Stimulated activated effector memory CD8-positive, alpha-beta T cell treated with anti-CD3 and anti-CD28 coated beads, Interleukin-12 subunit alpha, Interleukin-12 subunit beta, amount 100 ng/mL, for 72 hours (primary cell): ENCODE measurements around the gene MTFP1.
A peak's percentile ranks its signal among the peaks of the same experiment; 100 is the strongest.
"Not testable (repeated sequence)": the region's sequence is repeated elsewhere in the genome, so short reads cannot be mapped to it uniquely, and the experiment has no call there.

ENCODE experiments used
- ATAC-seq: fragments of 150-1000 bp; cut with Tn5 transposase; 2 replicates; pipeline ENCODE4 v1.10.0; 2021
- DNase-seq, 2 donors: peaks; one replicate each; pipeline ENCODE4 v3.0.0; 2021 to 2022; ENCODE audit warnings: low spot score in 2 of 2
- H3K27ac Mint-ChIP-seq: one replicate; pipeline ENCODE4 v1.8.0; 2022; ENCODE audit warnings: mild to moderate bottlenecking, mixed read lengths
- H3K36me3 Mint-ChIP-seq: one replicate; pipeline ENCODE4 v1.8.0; 2022; ENCODE audit warnings: mild to moderate bottlenecking, mixed read lengths
- H3K4me1 Mint-ChIP-seq: one replicate; pipeline ENCODE4 v1.8.0; 2022; ENCODE audit warnings: mixed read lengths
- H3K4me3 Mint-ChIP-seq: one replicate; pipeline ENCODE4 v1.8.0; 2022; ENCODE audit warnings: mild to moderate bottlenecking, mixed read lengths
- H3K9me3 Mint-ChIP-seq: one replicate; pipeline ENCODE4 v1.8.0; 2022; ENCODE audit warnings: mixed read lengths

The MTFP1 gene

DNA sequence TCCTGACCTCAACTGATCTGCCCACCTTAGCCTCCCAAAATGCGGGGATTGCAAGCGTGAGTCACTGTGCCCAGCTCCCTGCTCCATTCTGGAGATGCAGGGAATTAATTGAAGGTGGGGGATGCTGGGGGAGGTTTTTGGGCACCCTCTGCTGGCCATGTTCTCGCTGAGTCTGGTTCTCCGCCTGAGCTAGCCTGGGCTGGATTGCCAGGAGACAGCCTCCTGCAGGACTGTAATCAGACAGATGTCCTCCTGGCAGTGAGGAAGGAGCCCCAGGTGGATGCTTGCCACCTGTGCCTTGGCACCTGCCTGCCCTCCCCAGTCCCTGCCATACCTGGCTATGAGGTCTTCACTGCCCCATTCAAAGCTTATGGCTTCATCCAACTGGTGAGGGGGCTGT is 5.4 kb downstream of the MTFP1 start:
- no peak for DNase-seq
- Mint-ChIP-seq H3K27ac (no peak overlapping the region), H3K9me3 (peaks cover 3% of the 10 kb centered on the region), H3K4me1 (peaks cover 40% of the 10 kb centered on the region), H3K4me3 (no peak overlapping the region), H3K36me3 (peaks cover 48% of the 10 kb centered on the region)
- no peak for ATAC-seq

DNA sequence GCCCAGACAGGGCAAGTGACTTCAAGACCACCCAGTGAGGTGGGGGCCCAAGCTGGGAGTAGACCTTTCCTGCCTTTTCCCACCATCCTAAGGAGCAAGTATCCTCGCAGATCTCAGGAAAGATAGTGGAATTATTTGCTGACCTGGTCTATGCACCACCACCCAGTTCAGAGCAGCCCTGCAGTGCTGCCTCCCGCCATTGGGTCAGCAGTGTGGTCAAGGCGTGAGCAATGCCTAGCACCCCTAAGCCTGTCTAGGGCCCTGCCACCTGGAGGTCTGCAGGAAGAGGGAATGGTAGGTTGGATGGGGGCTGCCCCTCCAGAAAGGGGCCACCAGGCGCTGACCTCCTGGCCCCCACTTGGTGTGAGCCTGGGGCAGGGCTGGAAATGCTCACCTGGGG is 6.5 kb downstream of the MTFP1 start:
- H3K27ac Mint-ChIP-seq, result no peak overlapping the region
- peaks cover 7% of the 10 kb centered on the region for H3K9me3 Mint-ChIP-seq
- peaks cover 37% of the 10 kb centered on the region for H3K36me3 Mint-ChIP-seq
- DNase-seq, result no peak
- peaks cover 31% of the 10 kb centered on the region for H3K4me1 Mint-ChIP-seq
- no peak for ATAC-seq
- H3K4me3 Mint-ChIP-seq, result no peak overlapping the region

DNA sequence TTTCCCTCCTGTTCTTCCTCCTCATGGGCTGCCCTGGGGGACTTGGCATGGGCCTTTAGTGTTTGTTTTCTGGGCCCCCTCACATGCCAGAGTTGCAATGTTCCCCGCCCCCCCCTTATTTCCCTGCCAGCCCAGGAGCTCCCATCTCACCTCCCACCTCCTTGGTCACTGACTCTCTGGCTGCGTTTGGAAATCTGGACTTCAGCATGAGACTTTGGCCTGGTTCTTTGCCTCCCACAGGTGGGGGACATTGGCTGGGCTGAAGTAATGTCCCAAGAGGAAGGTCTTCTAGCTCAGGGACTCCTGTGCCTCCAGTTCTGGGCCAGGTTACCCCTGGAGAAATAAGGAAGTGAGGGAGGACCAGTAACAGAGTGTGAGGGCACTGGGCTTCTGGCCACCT is 7.0 kb downstream of the MTFP1 start:
- peaks cover 7% of the 10 kb centered on the region for H3K9me3 Mint-ChIP-seq
- H3K4me1 Mint-ChIP-seq, result peaks cover 27% of the 10 kb centered on the region
- H3K4me3 Mint-ChIP-seq, result no peak overlapping the region
- peaks cover 32% of the 10 kb centered on the region for H3K36me3 Mint-ChIP-seq
- ATAC-seq (no peak), DNase-seq (no peak)
- no peak overlapping the region for H3K27ac Mint-ChIP-seq

DNA sequence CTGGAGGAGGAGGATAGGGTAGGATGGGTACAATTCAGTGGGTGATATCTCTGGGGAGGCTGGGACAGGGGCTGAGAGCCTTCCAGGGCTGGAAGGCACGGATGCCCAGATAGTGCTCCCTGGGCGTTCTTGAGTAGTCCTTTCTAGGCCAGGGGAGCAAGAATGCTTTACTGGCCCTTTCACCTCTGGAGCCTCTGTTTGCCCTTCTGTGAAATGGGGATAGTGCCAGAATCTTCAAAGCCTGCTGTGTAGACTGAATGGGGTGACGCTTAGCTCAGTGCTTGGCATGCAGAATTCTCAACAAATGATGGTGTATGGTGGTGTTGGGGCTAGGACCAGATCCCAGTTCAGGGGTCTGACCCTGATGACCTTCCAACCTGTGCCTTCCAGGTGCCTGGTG is 7.7 kb downstream of the MTFP1 start:
- H3K4me3 Mint-ChIP-seq, result no peak overlapping the region
- ATAC-seq, result no peak
- peaks cover 23% of the 10 kb centered on the region for H3K4me1 Mint-ChIP-seq
- H3K27ac Mint-ChIP-seq, result no peak overlapping the region
- no peak for DNase-seq
- peaks cover 25% of the 10 kb centered on the region for H3K36me3 Mint-ChIP-seq
- peaks cover 7% of the 10 kb centered on the region for H3K9me3 Mint-ChIP-seq

DNA sequence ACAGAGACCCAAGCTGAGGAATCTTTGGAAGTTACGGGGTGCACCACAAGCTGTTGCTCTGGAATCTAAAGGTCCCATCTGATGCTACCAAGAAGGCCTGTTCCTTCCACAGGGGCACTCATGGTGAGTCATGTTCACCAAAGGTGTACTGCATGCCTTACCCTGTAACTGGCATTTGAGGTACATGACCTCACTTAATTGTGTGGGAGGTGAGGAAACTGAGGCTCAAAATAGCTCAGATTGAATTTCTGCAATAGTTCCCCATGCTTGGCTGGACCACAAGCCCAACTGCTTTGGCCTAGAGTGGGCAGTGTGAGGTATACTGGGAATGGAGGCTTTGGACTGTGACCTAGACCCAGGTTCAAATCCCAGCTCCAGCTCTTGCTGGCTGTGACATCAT is 8.2 kb downstream of the MTFP1 start:
- ATAC-seq (no peak), DNase-seq (no peak)
- Mint-ChIP-seq H3K36me3 (peaks cover 20% of the 10 kb centered on the region), H3K27ac (peak overlapping the region; percentile 97), H3K4me1 (peaks cover 23% of the 10 kb centered on the region), H3K9me3 (peaks cover 7% of the 10 kb centered on the region), H3K4me3 (no peak overlapping the region)

DNA sequence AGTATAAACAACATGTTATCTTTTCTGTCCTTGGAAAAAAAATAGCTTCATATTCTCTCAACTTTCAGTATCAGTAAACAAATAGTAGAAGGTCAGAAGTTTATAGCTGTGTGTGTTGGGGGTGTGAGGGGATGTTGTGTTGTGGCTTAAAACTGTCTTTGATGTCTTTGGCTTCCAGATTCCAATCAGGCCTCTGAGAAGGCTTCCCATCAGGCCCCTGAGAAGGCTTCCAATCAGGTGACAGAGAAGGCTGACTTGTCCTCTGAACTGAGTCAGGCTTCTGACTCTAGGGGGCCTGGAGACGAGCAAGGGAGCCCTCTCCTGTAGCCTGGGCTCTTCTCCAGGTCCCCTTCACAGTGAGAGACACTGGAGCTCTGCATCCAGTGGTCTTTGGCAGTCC is 9.3 kb downstream of the MTFP1 start:
- H3K36me3 Mint-ChIP-seq, result peaks cover 10% of the 10 kb centered on the region
- peaks cover 23% of the 10 kb centered on the region for H3K4me1 Mint-ChIP-seq
- DNase-seq (no peak), ATAC-seq (no peak)
- H3K27ac Mint-ChIP-seq, result peak overlapping the region; percentile 97
- H3K4me3 Mint-ChIP-seq, result peak overlapping the region; percentile 78
- H3K9me3 Mint-ChIP-seq, result peaks cover 7% of the 10 kb centered on the region

DNA sequence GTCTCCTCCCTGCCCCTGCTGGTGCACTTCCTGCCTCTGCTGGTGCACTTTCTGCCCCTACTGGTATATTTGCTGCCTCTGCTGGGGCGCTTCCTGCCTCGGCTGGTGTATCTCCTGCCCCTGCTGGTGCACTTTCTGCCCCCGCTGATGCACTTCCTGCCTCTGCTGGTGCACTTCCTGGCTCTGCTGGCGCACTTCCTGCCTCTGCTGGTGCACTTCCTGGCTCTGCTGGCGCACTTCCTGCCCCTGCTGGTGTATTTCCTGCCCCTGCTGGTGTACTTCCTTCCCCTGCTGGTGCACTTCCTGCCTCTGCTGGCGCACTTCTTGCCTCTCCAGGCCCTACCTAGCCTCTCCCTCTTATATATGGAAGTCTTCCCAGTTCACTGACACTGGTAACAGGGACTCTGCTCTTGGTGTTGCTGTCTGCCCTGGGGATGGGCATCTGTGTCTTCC is 10.1 kb downstream of the MTFP1 start:
- ATAC-seq (peak; percentile 72), DNase-seq (peak; percentile 29 to 82)
- Mint-ChIP-seq H3K9me3 (peaks cover 7% of the 10 kb centered on the region), H3K36me3 (peaks cover 2% of the 10 kb centered on the region), H3K4me1 (peaks cover 23% of the 10 kb centered on the region), H3K27ac (peak overlapping the region; percentile 97), H3K4me3 (peak overlapping the region; percentile 78)

DNA sequence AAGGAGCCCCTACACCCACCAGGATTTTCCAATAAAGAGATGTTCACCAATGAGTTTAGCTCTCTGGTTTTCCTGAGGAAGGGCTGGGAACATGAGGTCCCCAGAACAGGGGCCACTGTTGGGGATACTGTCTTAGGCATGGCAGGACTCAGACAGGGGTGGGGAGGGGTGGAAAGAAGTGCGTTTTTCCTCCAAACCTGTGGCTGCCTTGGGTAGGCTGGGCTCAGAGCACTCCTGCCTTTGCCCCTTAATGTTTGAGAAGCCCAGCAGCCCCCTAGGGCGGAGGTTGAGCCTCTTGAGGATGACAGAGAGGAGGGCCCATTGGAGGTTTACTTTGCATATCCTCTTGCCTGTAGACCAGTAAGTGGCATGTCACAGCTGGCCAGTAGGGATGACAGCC is 10.6 kb downstream of the MTFP1 start:
- ATAC-seq, result no peak

DNA sequence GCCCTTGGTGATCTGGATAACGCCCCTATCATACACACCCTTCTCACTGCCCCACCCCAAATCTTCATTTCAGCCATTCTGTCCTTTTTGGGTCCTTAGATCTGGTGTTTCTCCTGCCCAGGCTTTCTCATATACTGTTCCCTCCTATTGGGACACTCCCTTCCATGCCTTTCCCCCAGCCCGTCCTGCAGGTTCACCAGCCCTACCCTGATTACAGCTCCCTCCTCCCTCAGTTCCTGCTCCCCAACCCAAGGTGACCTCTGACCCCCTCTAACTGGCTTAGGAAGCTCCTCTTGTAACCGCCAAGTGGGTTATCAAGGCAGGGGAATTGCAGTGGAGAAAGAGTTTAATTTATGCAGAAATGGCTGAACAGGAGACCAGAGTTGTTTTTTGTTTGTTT is 13.0 kb downstream of the MTFP1 start:
- Mint-ChIP-seq H3K36me3 (peaks cover 10% of the 10 kb centered on the region), H3K4me1 (peaks cover 40% of the 10 kb centered on the region), H3K27ac (peak overlapping the region; percentile 2), H3K9me3 (peaks cover 7% of the 10 kb centered on the region), H3K4me3 (no peak overlapping the region)
- DNase-seq, result no peak
- ATAC-seq, result no peak

More for the DNA sequence above, 10.6 kb downstream of the MTFP1 start:
- Mint-ChIP-seq H3K4me3 (peak overlapping the region; percentile 78), H3K9me3 (peaks cover 7% of the 10 kb centered on the region), H3K27ac (peak overlapping the region; percentile 97), H3K4me1 (peaks cover 23% of the 10 kb centered on the region), H3K36me3 (no peaks in the 10 kb centered on the region)
- no peak for DNase-seq

DNA sequence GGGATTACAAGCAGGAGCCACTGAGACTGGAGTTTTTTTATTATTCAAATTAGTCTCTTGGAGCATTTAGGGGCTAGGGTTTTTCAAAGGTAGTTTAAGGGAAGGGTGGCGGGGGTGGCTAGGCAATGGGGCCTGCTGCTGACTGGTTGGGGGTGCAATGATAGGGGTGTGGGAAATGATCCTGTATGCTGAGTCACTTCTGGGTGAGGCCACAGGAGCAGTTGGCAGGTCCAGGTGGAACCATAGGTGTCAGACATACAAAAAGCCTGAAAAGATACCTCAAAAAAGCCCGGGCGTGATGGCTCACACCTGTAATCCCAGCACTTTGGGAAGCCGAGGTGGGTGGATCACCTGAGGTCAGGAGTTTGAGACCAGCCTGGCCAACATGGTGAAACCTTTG is 13.7 kb downstream of the MTFP1 start:
- Mint-ChIP-seq H3K36me3 (peaks cover 10% of the 10 kb centered on the region), H3K27ac (no peak overlapping the region), H3K9me3 (peaks cover 7% of the 10 kb centered on the region), H3K4me1 (peaks cover 37% of the 10 kb centered on the region), H3K4me3 (no peak overlapping the region)
- no peak for DNase-seq
- ATAC-seq, result no peak

DNA sequence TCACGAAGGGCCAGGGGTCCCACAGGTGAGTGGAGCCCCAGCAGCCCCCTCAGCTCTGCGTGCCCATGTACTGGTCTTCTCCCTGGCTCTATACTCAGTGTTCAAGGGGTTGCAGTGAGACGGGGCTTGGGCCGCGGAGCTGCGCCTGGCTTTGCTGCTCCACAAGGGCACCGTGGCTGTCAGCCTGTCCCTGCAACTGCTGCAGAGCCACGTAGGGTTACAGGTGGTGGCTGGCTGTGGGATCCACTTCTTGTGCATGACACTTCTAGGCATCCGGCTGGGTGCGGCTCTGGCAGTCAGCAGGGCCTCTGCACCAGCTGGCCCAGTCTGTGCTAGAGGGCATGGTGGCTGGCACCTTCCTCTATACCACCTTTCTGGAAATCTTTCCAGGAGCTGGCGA is 14.3 kb downstream of the MTFP1 start:
- Mint-ChIP-seq H3K36me3 (peaks cover 10% of the 10 kb centered on the region), H3K4me1 (peaks cover 33% of the 10 kb centered on the region), H3K27ac (peak overlapping the region; percentile 72), H3K4me3 (no peak overlapping the region), H3K9me3 (peaks cover 7% of the 10 kb centered on the region)
- DNase-seq, result no peak
- ATAC-seq, result no peak

DNA sequence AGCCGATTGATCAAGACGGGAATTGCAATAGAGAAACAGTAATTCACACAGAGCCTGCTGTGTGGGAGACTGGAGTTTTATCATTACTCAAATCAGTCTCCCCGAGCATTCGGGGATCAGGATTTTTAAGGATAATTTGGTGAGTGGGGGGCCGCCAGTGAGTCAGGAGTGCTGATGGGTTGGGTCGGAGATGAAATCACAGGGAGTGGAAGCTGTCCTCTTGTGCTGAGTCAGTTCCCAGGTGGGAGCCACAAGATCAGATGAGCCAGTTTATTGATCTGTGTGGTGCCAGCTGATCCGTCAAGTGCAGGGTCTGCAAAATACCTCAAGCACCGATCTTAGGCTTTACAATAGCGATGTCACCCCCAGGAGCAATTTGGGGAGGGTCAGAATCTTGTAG is 15.5 kb downstream of the MTFP1 start:
- Mint-ChIP-seq H3K27ac (peak overlapping the region; percentile 72), H3K36me3 (peaks cover 10% of the 10 kb centered on the region), H3K4me1 (peaks cover 30% of the 10 kb centered on the region), H3K9me3 (peaks cover 3% of the 10 kb centered on the region), H3K4me3 (no peak overlapping the region)
- DNase-seq (no peak), ATAC-seq (no peak)

DNA sequence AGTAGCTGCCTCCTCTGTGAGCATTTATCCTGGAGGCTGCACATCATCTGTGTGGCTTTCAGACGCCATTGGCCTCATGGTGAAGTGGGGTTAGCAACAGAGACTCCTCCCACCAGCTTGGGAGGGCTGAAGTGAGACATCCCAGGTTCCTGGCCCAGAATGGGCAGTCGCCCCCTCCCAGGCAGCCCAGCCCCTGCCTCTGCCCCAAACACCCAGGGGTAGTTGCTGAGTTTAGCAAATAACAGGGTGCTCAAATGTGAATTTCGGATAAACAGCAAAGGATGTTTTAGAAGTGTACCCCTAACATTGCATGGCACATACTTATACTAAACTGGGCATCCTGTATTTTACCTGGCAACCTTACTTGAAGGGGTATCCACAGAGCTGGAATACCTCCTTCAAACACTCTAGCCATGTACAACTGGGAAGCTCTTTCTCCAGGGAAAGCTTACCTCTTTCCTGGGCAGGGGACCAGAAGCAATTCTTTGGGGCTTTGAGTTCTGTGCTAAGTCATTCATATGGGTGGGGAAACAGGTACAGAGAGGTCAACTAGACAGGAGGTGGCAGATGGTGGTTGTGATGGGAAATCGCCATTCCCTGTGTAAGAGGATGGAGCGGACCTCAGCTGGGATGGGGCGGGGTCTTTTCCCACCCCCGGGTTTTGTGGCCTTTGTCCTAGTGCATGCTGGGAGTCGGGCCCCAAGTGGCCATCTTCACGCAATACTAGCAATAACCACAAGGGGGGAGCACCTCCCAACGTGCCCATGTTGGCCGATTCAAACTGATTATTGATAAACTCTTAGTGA is 19.3 kb downstream of the MTFP1 start:
- Mint-ChIP-seq H3K27ac (no peak overlapping the region), H3K4me3 (no peak overlapping the region), H3K36me3 (peaks cover 10% of the 10 kb centered on the region), H3K4me1 (peaks cover 29% of the 10 kb centered on the region), H3K9me3 (no peaks in the 10 kb centered on the region)
- DNase-seq (peak; percentile 47 to 86), ATAC-seq (peak; percentile 67)

DNA sequence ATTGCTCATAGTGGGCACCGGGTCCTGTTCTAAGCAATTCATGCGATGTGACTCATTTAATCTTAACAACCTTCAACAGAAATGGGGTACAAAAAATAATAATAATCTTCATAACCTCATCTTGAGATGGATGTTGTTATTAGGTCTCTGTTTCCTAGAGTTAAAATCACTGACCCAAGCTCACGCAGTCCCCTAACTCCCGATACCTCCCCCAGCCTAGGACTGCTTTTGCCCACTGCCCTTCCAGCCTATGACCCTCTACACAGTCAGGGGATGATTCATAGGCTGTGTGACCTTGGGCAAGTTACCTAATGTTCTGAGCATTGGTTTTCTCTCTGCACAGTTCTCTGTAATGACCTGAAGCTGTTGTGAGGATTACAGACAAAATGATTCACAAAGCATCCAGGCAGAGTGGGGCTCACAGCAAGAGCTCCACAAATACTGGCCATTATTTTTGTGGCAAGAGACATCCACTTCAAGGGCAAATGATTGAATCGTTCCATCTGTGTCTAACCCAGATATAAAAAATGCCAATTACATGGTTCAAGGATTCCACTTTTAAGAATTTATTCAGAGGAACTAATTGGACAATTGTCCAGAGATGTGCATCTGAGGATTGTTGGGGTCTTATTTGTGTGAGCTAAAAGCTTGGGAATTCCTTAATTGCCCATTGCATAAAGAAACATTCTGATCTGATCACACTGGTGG is 20.0 kb downstream of the MTFP1 start:
- peaks cover 29% of the 10 kb centered on the region for H3K4me1 Mint-ChIP-seq
- ATAC-seq (peak; percentile 38), DNase-seq (no peak)
- no peak overlapping the region for H3K4me3 Mint-ChIP-seq
- H3K36me3 Mint-ChIP-seq, result peaks cover 10% of the 10 kb centered on the region
- H3K9me3 Mint-ChIP-seq, result no peaks in the 10 kb centered on the region
- H3K27ac Mint-ChIP-seq, result no peak overlapping the region

DNA sequence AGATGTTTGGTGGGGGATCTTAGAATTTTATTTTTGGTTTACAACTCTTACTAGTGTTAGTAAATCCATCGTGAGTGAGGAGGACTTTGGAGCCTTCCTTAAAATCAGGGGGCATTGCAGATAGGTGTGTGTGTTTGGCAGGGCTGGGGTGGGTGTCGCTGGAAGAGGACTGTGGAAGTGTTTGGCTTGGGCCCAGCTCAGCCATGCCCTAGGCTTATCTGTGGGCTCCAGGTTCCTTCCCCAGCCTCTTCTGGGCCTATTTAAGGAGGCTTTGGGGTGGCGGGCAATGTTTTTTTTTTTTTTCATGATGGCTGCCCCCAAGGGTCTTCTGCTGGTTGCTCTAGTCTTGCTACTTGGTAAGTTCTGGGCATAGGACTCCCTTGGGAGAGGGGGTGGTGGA is 22.1 kb downstream of the MTFP1 start:
- no peak for DNase-seq
- Mint-ChIP-seq H3K4me3 (no peak overlapping the region), H3K9me3 (no peaks in the 10 kb centered on the region), H3K27ac (no peak overlapping the region), H3K4me1 (peaks cover 21% of the 10 kb centered on the region), H3K36me3 (peaks cover 4% of the 10 kb centered on the region)
- no peak for ATAC-seq

DNA sequence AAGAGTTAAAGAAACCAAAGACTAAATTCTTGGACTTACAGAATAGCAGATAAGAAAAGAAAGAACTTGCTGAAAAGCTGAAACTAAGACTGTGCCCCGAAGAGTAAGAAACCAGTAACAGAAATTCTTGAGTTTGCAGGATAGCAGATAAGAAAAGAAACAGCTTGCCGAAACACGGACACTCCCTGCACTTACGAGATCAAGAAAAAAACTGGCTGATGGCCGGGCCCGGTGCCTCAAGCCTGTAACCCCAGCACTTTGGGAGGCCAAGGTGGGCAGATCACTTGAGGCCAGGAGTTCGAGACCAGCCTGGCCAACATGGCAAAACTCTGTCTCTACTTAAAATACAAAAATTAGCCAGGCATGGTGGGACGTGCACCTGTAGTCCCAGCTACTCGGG is 25.9 kb downstream of the MTFP1 start:
- not testable (repeated sequence) for H3K4me3 Mint-ChIP-seq, H3K9me3 Mint-ChIP-seq, ATAC-seq, H3K4me1 Mint-ChIP-seq, H3K27ac Mint-ChIP-seq, H3K36me3 Mint-ChIP-seq, DNase-seq
